HTR-8/SVneo (cell line): Measurements from ENCODE around the gene TMEM72.

ENCODE experiments used
- DNase-seq: peaks from one replicate; pipeline ENCODE4 v3.0.0; 2011; ENCODE audit warnings: low spot score, mixed read lengths; ENCODE audit not compliant: insufficient read length
- FAIRE-seq: peaks from 2 replicates; lab custom pipeline; 2011; peaks lifted over from hg19 to GRCh38; lab: Jason Lieb, UNC

The TMEM72 gene

DNA sequence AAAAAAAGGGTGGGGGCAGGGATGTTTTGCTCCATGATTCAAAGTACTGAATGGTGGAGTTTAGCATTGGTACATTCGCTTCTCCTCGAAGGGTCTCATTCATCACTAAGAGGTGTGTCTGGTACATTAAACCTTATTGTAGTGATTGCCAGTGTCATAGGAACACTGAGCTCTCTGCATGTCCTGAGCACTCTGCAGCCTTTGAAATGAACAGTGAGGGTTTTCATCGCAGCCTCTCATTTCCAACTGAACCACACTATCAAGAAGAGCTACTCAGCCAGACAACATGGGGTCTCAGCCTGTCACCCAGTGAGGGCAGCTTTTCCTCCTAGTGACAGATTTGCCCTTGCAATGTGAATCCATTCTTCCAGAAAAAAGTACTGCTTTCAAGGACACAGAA, 75.0 kb downstream of the TMEM72 start:
- no peak for FAIRE-seq

More for the DNA sequence above, 75.0 kb downstream of the TMEM72 start:
- DNase-seq, result no peak
